Mucosa of rectum (tissue), 2 donors: ENCODE measurements around the gene COQ10B.

Source experiments
- H3K27ac ChIP-seq, 2 donors: one replicate each; pipeline ENCODE4 v1.7.0; 2013; ENCODE audit warnings: inconsistent platforms in 2 of 2, low read depth in 2 of 2, low read length in 2 of 2
- H3K27me3 ChIP-seq, 2 donors: one replicate each; pipeline ENCODE4 v1.7.0; 2013; ENCODE audit warnings: low read length in 2 of 2; ENCODE audit not compliant: control insufficient read depth in 2 of 2, insufficient read depth in 2 of 2
- H3K36me3 ChIP-seq, 2 donors: one replicate each; pipeline ENCODE4 v1.7.0; 2013; ENCODE audit warnings: low read length in 2 of 2; ENCODE audit not compliant: control insufficient read depth in 2 of 2, insufficient read depth in 2 of 2
- H3K4me1 ChIP-seq, 2 donors: one replicate each; pipeline ENCODE4 v1.7.0; 2013; ENCODE audit warnings: low read length in 2 of 2, mild to moderate bottlenecking in 1 of 2; ENCODE audit not compliant: control insufficient read depth in 2 of 2, insufficient read depth in 2 of 2
- H3K4me3 ChIP-seq, 2 donors: one replicate each; pipeline ENCODE4 v1.7.0; 2013; ENCODE audit warnings: low read length in 2 of 2
- H3K9ac ChIP-seq, 2 donors: one replicate each; pipeline ENCODE4 v1.7.0; 2013; ENCODE audit warnings: low read length in 2 of 2, low read depth in 1 of 2, mild to moderate bottlenecking in 1 of 2
- H3K9me3 ChIP-seq, 2 donors: one replicate each; pipeline ENCODE4 v1.7.0; 2013; ENCODE audit warnings: low read length in 2 of 2; ENCODE audit not compliant: control insufficient read depth in 2 of 2
- donor health status: healthy.
- donor health status: Normal muscosa, but diverticular disease.

COQ10B gene

DNA sequence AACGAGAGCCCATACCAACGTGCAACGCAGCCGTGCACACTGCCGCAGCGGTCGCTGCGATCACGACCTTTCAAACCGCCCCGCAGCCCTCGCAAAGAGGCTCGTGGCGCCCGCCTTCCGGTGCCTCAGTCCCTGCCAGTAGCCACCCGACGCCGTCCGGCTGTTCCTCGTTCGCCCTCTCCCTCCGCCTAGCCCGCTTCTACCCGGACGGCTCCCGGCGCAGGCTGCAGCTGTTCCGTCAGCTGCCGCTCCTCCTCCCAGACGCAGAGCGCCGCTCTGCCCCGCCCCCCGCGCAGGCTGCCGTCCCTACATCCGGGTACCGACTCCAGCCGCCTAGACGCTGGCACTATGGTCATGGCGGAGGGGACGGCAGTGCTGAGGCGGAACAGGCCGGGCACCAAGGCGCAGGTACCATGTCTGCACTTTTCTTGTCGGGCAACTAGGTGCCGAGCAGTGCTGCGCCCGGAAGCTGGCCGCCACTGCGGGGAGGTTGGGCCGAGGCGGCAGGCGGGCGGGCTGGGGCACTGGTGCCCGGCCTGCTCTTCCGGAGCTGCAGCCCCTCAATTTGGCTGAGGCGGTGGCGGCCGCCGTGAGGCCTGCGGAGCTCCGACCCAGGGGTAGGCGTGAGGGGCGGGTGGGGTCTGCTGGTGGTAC, 62.5 kb downstream of the COQ10B start, which contains the start of gene MOB4:
Gene MOB4 (plus strand): TSS at position 328 of the 654 bp plus-strand sequence. CDS start 21 bp downstream, at position 349.
- Histone ChIP-seq H3K4me1 (peaks cover 9 to 11% of the 10 kb centered on the region in 2 donors), H3K4me3 (peak within 1 kb of the TSS; percentile 87 to 88), H3K36me3 (peaks cover 3% of the 10 kb centered on the region in 2 donors), H3K9ac (peak within 1 kb of the TSS; percentile 80 to 97), H3K9me3 (no peaks in the 10 kb centered on the region), H3K27me3 (no peaks in the 10 kb centered on the region), H3K27ac (peak within 1 kb of the TSS; percentile 91 to 97)

GRCh38 chr2:197516393-197516761, 63.0 kb downstream of the COQ10B start:
- no peaks in the 10 kb centered on the region for H3K27me3 ChIP-seq
- H3K9ac ChIP-seq = peak overlapping the region; percentile 80 to 97
- H3K27ac ChIP-seq = peak overlapping the region; percentile 91 to 97
- H3K9me3 ChIP-seq = no peaks in the 10 kb centered on the region
- peaks cover 3% of the 10 kb centered on the region in 2 donors for H3K36me3 ChIP-seq
- peak overlapping the region; percentile 87 to 88 for H3K4me3 ChIP-seq
- peaks cover 9 to 11% of the 10 kb centered on the region in 2 donors for H3K4me1 ChIP-seq

GRCh38 chr2:197517150-197517549, 63.8 kb downstream of the COQ10B start:
- H3K36me3 ChIP-seq = peaks cover 3% of the 10 kb centered on the region in 2 donors
- no peaks in the 10 kb centered on the region for H3K27me3 ChIP-seq
- no peak overlapping the region for H3K27ac ChIP-seq
- H3K9me3 ChIP-seq = no peaks in the 10 kb centered on the region
- H3K4me3 ChIP-seq = peak overlapping the region; percentile 87 to 88
- H3K9ac ChIP-seq = peak overlapping the region; percentile 80 to 97
- H3K4me1 ChIP-seq = peaks cover 9 to 11% of the 10 kb centered on the region in 2 donors
